Muscle layer of colon (tissue), 2 donors: ENCODE results near the gene REEP6.
"Not testable (repeated sequence)": the region's sequence is repeated elsewhere in the genome, so short reads cannot be mapped to it uniquely, and the experiment has no call there.

Experiments used
- H3K27ac ChIP-seq: one replicate; pipeline ENCODE4 v1.7.0; 2013; ENCODE audit warnings: low read depth, mild to moderate bottlenecking, low read length, moderate library complexity
- H3K27me3 ChIP-seq, 2 donors: one replicate each; pipeline ENCODE4 v1.7.0; 2013; ENCODE audit warnings: low read length in 2 of 2, mild to moderate bottlenecking in 2 of 2; ENCODE audit not compliant: insufficient read depth in 2 of 2, control insufficient read depth in 1 of 2
- H3K36me3 ChIP-seq: one replicate; pipeline ENCODE4 v1.7.0; 2013; ENCODE audit warnings: mild to moderate bottlenecking, low read length; ENCODE audit not compliant: insufficient read depth
- H3K4me1 ChIP-seq: one replicate; pipeline ENCODE4 v1.7.0; 2013; ENCODE audit warnings: mild to moderate bottlenecking, low read length; ENCODE audit not compliant: insufficient read depth
- H3K4me3 ChIP-seq, 2 donors: one replicate each; pipeline ENCODE4 v1.7.0; 2013; ENCODE audit warnings: low read length in 2 of 2, low read depth in 1 of 2, mild to moderate bottlenecking in 1 of 2, moderate library complexity in 1 of 2
- H3K9ac ChIP-seq: one replicate; pipeline ENCODE4 v1.7.0; 2013; ENCODE audit warnings: low read length
- H3K9me3 ChIP-seq: one replicate; pipeline ENCODE4 v1.7.0; 2013; ENCODE audit warnings: mild to moderate bottlenecking, low read length
- donor health status: abdominal sarcoma.
- donor health status: Adenocarcinoma of cecum.

The REEP6 gene

DNA sequence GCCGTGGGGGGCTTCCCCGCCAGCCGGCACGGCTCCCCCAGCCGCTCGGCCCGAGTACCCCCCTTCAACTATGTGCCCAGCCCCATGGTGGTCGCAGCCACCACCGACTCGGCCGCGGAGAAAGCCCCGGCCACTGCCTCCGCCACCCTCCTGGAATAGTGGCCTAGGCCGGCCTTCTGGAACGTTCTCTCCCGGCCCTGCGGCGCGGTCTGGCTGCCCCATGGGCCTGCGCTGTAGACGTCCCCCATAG, 21.0 kb upstream of the REEP6 start:
- peak overlapping the region in 1 of 2 donors; percentile 31 for H3K4me3 ChIP-seq
- H3K36me3 ChIP-seq, result no peaks in the 10 kb centered on the region
- no peaks in the 10 kb centered on the region for H3K9me3 ChIP-seq
- H3K27ac ChIP-seq, result no peak overlapping the region
- H3K27me3 ChIP-seq, result peaks cover 28 to 88% of the 10 kb centered on the region in 2 donors
- H3K9ac ChIP-seq, result no peak overlapping the region
- H3K4me1 ChIP-seq, result peaks cover 18% of the 10 kb centered on the region

DNA sequence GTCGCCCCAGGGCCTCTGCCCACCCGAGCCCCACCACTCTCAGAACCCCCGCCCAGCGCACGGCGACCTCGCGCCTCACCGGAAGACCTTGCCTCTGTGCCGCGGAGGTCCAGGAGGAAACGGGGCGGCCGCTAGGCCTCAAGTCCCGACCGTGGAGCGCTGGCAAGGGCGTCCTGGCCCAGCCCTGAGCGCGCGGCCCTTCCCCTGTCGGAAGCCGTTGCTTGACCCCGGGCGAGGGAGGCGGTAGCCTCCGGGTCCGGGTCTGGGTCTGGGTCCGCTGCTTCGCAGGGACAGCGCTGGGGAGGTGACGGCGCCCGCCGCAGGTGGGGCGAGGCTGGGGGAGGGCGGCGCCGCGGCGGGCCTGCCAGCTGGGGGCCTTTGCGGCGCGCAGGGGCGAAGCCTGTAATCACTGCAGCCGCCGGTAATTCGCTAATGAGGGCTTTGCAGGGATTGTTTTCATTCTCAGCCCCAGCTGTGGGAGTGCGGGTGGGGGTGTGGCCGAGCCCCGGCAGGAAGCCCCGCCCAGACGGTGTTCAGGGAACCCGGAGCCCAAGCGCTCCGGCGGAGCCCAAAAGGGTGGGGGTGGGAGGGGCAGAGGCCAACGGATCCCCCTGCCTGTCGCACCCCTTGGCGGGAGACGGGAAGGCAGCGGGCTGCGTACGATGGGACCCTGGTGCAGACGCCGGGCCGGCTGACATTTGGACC, 20.5 kb upstream of the REEP6 start:
- H3K27me3 ChIP-seq, result peaks cover 28 to 83% of the 10 kb centered on the region in 2 donors
- no peak overlapping the region for H3K9ac ChIP-seq
- H3K4me3 ChIP-seq, result peak overlapping the region in 1 of 2 donors; percentile 31
- no peak overlapping the region for H3K27ac ChIP-seq
- H3K4me1 ChIP-seq, result peaks cover 18% of the 10 kb centered on the region
- no peaks in the 10 kb centered on the region for H3K36me3 ChIP-seq
- no peaks in the 10 kb centered on the region for H3K9me3 ChIP-seq

DNA sequence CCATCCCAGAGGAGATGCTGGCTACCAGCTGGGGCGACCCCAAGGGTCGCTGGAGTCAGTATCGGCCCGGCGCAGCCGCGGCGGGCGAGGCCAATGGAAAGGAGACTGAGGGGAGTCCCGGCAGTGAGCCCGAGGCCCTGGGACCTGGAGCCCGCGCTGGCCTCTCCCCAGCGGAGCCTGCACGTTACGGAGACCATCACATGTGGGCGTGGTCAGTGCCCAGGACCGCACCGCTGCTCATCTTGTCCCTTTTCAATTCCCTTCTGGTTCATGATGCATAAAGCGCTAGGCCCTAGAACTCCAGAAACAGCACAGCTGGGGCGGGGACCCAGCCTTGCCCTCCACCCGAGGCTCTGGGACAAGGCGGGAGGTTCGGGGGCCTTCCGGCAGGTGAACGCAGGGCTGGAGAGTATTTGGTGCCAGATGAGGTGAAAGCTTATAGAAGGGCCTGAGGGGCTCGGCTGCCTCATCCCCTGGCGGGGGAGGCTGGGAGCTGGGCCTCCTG, 19.9 kb upstream of the REEP6 start:
- no peak overlapping the region for H3K27ac ChIP-seq
- H3K27me3 ChIP-seq, result peaks cover 28 to 77% of the 10 kb centered on the region in 2 donors
- H3K36me3 ChIP-seq, result peaks cover 3% of the 10 kb centered on the region
- H3K4me1 ChIP-seq, result peaks cover 18% of the 10 kb centered on the region
- H3K9me3 ChIP-seq, result no peaks in the 10 kb centered on the region
- peak overlapping the region in 1 of 2 donors; percentile 6 for H3K4me3 ChIP-seq
- H3K9ac ChIP-seq, result no peak overlapping the region

DNA sequence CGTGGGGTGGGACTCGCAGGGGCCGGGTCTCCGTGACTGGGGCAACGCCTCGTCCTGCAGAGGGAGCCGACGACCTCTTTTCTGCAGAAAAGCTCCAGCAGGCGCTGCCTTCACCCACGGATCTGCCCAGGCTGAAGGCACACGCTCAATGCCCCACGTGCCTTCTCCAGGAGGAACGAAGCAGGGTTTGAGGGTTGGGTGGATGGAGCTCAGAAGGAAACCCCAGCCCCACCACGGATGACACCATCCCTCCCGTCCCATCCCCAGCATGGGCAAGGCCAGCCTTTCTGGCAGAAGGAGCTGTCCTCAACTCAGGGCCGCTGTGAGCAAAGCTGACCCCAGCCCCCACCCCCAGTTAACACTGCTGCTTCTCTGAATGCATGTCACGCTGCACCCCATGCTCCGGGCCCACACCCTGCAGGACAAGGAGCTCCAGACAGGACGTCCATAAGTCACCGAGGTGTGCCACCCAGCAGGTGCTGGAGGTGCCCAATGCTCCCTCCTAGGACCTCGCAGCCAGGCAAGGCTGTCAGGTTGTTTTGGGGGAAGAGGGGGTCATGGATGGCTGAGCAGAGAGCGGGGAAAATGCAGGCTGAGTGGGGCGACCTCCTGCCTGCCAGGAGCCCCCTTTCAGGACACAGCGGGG, 19.3 kb upstream of the REEP6 start:
- no peaks in the 10 kb centered on the region for H3K9me3 ChIP-seq
- peaks cover 18% of the 10 kb centered on the region for H3K4me1 ChIP-seq
- H3K9ac ChIP-seq, result no peak overlapping the region
- H3K36me3 ChIP-seq, result peaks cover 5% of the 10 kb centered on the region
- no peak overlapping the region for H3K4me3 ChIP-seq
- no peak overlapping the region for H3K27ac ChIP-seq
- peaks cover 28 to 71% of the 10 kb centered on the region in 2 donors for H3K27me3 ChIP-seq

DNA sequence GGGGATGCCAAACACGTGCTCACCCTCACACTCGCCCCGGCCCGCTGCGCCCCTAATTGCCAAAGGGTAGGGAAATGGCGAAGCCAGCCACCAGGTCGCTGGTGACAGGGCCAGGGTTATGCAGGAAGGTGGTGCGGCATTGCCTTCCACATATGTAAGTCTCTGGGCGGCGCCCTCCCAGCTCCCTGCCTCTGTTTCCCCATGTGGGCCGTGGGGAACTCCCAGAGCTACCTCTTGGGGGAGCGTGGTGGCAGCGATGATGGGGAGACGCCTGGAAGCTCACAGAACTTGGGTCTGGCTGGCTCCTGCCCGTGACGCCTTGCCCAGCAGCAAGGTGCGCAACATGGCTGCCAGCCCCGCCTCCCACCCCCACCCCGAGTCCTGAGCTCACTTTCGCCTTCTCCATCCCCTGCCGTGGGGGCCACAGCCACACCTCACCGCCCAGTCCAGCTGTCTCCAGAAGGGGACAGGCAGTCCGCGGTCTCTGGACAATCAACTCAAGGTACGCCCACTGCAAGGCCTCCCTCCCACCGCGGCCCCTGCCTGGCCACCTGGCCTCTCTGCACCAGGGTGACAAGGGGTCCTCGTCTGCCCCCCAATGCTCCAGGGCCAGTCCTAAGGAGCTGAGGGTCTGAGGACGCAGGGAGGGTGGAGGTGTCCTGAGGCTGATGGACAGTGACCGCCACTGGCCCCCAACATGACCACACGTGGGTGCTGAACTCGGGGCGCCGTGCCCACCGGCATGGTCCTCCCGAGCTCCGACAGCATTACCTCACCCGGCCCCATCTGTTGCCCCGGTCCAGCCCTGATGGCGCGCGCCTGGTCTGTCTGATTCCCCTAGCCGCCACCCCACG, 18.5 kb upstream of the REEP6 start:
- H3K27ac ChIP-seq, result no peak overlapping the region
- no peak overlapping the region for H3K9ac ChIP-seq
- H3K4me1 ChIP-seq, result peaks cover 18% of the 10 kb centered on the region
- H3K27me3 ChIP-seq, result peaks cover 28 to 63% of the 10 kb centered on the region in 2 donors
- no peaks in the 10 kb centered on the region for H3K9me3 ChIP-seq
- H3K36me3 ChIP-seq, result peaks cover 5% of the 10 kb centered on the region
- H3K4me3 ChIP-seq, result no peak overlapping the region

DNA sequence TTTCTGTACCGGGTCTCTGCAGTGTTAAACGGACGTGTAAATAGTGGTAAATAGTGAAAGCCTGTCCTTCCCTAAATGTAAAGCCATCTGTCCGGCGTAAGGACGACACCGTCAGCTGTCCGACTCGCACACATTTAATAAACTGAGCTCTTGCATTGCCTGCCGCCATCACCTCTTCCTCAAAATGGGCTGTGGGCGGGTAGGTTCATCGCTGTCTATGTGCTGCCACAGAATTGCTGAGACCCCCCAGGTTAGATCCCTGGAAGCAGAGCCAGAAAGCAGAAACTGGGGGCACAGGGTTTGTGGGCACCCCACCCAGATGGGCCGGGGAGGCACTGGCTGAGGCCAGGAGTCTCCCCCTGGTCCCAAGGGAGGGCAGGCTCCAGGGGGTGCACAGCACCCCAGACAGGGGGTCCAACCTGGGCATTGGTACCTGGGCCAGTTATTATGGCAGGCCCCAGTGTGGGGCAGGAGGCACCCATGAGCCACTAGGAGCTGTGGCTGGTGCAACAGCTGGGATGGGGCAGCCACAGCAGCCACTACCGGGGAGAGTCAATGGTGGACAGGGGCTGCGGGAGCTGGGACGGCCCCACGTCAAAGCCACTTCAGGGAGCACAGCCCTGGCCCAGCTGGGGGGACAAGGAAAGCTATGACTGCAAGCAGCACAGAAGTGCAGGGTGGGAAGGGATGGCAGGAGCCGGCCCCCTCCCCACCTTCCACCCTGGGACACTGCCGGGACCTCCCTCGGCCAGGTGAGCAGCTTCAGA, 17.7 kb upstream of the REEP6 start:
- no peaks in the 10 kb centered on the region for H3K9me3 ChIP-seq
- H3K36me3 ChIP-seq, result peaks cover 5% of the 10 kb centered on the region
- H3K27ac ChIP-seq, result no peak overlapping the region
- H3K4me1 ChIP-seq, result peaks cover 22% of the 10 kb centered on the region
- H3K27me3 ChIP-seq, result peaks cover 28 to 55% of the 10 kb centered on the region in 2 donors
- H3K4me3 ChIP-seq, result no peak overlapping the region
- H3K9ac ChIP-seq, result no peak overlapping the region

DNA sequence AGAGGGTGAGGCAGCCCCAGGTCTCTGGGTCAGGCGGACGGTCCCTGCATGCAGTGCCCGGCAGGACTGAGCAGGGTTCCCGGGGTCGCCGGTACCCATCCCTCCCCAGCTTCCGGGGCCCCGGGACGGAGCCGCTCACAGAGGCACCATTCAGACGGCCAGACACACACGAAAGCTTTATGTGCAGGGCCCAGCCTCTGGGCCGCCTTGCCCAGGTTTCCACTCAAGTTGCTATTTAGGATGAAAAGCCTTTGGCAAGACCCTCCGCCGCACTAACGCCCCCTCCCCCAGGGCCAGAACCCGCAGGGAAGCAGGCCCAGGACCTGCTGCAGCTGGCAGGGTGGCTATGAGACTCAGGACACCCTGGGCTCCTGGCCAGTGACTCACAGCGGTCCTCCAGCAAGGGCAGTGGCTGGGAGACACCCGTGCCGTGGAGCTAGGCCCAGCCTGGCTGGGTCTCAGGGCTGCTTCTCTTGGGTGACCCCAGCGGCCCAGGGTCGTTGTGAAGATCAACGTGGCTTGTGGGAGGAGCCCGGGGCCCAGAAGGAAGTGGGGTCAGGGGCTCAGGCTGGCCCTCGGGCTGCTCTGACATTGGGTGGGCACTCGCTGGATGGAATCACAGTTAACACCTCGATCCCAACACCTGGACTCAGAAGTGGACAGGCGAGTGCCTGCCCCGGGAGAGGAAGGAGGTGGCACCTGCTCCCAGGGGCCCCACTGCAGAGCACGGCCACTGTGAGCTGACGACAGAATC, 16.8 kb upstream of the REEP6 start:
- peaks cover 28 to 49% of the 10 kb centered on the region in 2 donors for H3K27me3 ChIP-seq
- peaks cover 5% of the 10 kb centered on the region for H3K36me3 ChIP-seq
- H3K9me3 ChIP-seq, result no peaks in the 10 kb centered on the region
- H3K4me1 ChIP-seq, result peaks cover 24% of the 10 kb centered on the region
- H3K27ac ChIP-seq, result no peak overlapping the region
- no peak overlapping the region for H3K4me3 ChIP-seq
- H3K9ac ChIP-seq, result no peak overlapping the region

DNA sequence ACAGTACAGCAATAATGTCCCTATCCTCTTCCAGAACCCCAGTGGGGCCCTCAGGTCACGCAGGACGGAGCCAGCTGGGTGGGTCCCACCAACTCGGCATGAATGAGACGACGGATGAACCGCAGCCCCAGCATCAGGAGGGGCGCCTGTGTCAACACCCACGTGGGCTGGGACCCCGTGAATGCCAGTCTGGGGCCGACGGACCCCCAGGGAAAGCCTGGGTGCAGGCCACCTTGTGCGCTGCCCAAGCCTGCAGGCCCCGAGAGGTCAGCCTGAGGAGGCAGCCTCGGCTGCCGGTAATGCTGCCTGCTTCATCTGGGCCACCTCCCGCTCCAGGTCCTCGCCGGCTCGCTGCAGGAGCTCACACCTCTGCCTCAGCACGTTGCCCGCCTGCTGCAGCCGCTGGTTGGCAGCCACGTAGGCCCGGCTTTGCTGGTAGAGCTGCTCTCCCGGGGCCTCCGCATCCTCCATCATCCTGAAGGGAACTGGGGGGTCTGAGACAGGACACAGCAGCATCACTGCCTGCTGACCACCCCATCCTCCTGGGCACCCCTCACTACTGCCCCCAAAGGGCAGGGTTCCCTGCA, 16.1 kb upstream of the REEP6 start:
- Histone ChIP-seq H3K27ac (no peak overlapping the region), H3K27me3 (peaks cover 28 to 45% of the 10 kb centered on the region in 2 donors), H3K9ac (no peak overlapping the region), H3K4me3 (no peak overlapping the region), H3K4me1 (peaks cover 24% of the 10 kb centered on the region), H3K9me3 (no peaks in the 10 kb centered on the region), H3K36me3 (peaks cover 5% of the 10 kb centered on the region)

DNA sequence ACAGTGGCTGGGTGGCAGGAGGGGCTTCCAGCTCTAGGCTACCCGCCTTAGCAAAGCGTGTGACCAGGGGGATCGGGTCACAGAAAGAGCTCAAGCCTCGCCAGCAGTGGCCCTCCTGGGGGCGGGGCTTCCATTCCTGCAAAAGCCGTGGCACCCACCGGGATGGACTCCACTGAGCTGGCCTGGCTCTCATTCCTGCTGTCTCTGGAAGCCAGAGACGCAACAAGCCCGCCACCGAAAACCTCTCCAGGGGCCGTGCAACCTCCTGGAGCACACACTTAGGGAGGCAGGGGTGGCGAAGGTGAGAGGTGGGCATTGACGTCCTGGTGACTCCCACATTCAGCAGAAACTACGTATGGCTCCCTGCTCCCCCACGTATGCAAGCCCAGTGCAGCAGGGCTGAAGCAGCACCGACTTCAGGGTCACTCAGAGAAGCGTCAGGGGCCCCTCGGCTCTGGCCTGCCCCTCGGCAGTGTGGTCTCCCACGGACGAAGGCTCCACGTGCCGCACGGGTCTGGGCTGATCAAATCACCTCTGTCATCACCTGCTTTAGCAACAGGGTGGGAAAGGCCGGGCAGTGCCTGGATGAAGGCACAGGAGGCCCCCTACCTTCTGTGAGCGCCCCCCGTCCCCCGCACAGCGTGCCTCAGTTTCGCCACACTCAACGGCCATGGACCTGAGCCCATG, 15.1 kb upstream of the REEP6 start:
- Histone ChIP-seq H3K27ac (no peak overlapping the region), H3K9ac (no peak overlapping the region), H3K9me3 (no peaks in the 10 kb centered on the region), H3K36me3 (peaks cover 5% of the 10 kb centered on the region), H3K4me3 (no peak overlapping the region), H3K27me3 (peaks cover 27 to 35% of the 10 kb centered on the region in 2 donors), H3K4me1 (peaks cover 17% of the 10 kb centered on the region)

DNA sequence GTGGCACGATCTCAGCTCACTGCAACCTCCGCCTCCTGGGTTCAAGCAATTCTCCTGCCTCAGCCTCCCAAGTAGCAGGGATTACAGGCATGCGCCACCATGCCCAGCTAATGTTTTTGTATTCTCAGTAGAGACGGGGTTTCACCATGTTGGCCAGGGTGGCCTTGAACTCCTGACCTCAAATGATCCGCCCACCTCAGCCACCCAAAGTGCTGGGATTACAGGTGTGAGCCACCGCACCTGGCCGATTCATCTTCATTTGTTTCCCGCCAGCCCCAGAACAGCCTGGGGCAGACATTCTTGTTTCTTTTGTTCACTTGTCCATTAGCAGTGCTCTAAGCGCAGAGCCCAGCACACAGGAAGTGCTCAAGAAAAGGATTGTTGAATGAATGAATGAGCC, 13.9 kb upstream of the REEP6 start:
- H3K36me3 ChIP-seq, H3K27ac ChIP-seq, H3K4me3 ChIP-seq, H3K9me3 ChIP-seq, H3K9ac ChIP-seq, H3K4me1 ChIP-seq: not testable (repeated sequence)
- peaks cover 16 to 23% of the 10 kb centered on the region in 2 donors for H3K27me3 ChIP-seq
